GM19467 (cell line): ENCODE results near the gene CFI.

Source experiments
- ATAC-seq: cut with Tn5 transposase; IDR thresholded peaks from one replicate; pipeline ENCODE4 v1.9.1; 2021; ENCODE audit warnings: mild to moderate bottlenecking, moderate library complexity; ENCODE audit not compliant: unreplicated experiment

The CFI gene

GRCh38 chr4:109733728-109734127, 68.1 kb downstream of the CFI start:
- ATAC-seq = no peak

- no peak for ATAC-seq
These were observed 70.9 kb downstream of the CFI start for GRCh38 chr4:109730619-109731545.

GRCh38 chr4:109729718-109730618, 71.8 kb downstream of the CFI start, which contains the start of gene PLA2G12A:
Gene PLA2G12A (minus strand): TSS chr4:109730070. CDS start chr4:109729809, 261 bp downstream.
- ATAC-seq = peak; percentile 77

GRCh38 chr4:109729117-109729717, 72.6 kb downstream of the CFI start:
- no peak for ATAC-seq

GRCh38 chr4:109728385-109728784, 73.4 kb downstream of the CFI start:
- ATAC-seq = no peak

DNA sequence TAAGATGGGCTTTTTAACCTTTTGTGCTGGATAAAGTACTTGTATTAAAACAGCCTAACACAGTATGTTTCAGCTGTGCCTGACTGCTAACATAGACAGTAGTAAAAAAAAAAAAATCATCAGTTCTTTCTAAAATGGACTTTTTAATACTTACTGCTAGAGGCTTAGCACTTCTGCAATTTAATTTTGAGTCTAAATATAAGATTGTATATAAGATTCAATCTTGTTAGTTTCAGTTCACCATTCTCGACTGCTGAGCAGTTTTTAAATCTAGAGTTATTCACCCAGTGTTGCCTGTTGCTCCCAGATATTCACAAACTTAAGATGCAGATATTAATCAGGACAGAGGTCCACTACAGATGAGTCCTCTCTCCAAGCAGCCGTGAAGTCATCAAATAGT, 78.7 kb downstream of the CFI start:
- no peak for ATAC-seq

DNA sequence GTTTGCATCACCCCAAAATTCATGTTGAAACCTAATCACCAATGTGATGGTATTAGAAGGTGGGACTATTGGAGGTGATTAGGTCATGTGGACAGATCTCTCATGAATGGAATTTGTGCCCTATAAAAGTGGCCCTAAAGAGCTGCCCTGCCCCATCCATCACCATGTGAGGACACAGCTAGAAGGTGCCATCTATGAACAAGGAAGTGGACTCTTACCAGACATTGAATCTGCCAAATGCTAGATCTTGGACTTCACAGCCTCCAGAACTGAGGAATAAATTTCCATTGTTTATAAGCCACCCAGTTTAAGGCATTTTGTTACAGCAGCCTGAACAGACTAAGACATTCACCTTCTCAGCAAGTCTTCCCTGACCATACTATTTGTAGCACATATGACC, 79.4 kb downstream of the CFI start:
- no peak for ATAC-seq

DNA sequence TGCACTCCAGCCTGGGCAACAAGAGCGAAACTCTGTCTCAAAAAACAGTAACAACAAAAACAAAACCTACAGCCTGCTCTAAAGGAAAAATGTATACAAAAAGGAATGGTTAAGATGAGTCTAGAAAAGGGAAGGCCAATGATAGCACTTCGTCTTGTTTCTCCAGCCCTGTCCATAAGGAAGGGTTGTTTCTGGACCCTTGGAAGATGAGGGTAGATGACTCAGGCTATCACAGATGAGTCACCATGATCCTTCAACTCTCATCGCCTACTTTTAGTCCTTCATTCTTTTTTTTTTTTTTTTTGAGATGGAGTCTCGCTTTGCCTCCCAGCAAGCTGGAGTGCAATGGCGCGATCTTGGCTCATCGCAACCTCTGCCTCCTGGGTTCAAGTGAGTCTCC, 80.8 kb downstream of the CFI start:
- no peak for ATAC-seq

DNA sequence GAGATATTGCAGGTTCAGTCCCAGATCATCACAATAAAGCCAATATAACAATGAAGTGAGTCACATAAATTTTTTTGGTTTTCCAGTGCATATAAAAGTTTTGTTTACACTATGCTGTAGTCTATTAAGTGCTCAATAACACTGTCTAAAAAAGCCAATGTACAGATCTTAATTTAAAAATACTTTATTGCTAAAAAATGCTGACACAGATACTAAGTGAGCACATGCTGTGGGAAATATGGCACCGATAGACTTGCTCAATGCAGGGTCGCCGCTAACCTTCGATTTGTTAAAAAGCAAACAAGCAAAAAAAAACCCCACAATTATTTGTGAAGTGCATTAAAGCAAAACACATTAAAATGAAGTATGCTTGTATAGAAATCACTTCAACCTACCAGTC, 82.2 kb downstream of the CFI start:
- ATAC-seq = no peak

- ATAC-seq = no peak
These were observed 83.0 kb downstream of the CFI start for GRCh38 chr4:109718759-109719158.

DNA sequence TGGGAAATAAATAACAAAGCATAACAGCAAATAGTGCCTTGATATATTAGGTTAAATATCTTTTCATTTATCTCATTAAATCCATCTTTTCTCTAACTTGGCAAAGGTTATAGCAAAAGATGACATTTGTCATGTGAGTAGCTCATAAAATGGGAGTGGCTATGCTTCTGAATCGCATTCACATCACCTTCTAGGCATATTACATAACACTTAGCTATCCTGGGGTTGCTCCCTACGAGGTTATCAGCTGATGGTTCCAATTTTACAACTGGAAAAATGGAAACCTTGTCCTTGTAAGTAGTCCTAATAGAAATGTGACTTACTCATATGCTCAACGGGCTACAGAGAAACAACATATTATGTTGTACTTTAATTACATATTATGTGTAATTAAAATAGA, 88.3 kb downstream of the CFI start:
- ATAC-seq = no peak

- no peak for ATAC-seq
These were observed 92.8 kb downstream of the CFI start for GRCh38 chr4:109708990-109709389.

- ATAC-seq = no peak
These were observed 93.4 kb downstream of the CFI start for GRCh38 chr4:109708435-109708834.

DNA sequence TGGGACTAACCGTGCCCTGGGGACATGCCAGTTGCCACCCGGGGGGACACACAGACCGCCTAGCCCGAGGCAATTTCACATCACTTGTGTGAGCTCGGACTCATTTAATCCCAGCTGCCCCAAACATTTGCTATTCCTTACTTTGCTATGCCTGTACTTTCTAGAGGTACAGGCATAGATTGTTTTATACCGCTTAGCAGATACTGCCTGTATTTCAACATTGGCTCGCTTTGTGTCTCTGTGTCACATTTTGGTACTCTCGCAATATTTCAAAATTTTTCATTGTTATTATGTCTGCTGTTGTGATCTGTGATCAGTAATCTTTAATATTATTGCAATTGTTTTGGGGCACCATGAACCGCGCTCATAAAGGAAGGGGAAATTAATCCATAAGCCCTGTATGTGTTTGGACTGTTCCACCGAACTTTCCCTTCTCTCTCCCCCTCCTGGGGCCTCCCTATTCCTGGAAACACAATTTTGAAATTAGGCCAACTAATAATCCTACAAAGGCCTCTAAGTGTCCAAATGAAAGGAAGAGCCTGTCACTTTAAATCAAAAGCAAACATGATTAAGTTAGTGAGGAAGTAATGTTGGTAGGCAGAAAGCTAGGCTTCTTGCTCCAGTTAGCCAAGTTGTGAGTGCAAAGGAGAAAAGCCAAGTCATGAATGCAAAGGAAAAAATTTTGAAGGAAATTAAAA, 98.0 kb downstream of the CFI start:
- ATAC-seq = no peak

GRCh38 chr4:109702950-109703663, 98.7 kb downstream of the CFI start, which contains the start of gene CASP6:
Gene CASP6 (minus strand): TSS chr4:109703445. CDS start chr4:109703395, 50 bp downstream.
- peak; percentile 66 for ATAC-seq

- no peak for ATAC-seq
These were observed 100.0 kb downstream of the CFI start for GRCh38 chr4:109701566-109702410.

DNA sequence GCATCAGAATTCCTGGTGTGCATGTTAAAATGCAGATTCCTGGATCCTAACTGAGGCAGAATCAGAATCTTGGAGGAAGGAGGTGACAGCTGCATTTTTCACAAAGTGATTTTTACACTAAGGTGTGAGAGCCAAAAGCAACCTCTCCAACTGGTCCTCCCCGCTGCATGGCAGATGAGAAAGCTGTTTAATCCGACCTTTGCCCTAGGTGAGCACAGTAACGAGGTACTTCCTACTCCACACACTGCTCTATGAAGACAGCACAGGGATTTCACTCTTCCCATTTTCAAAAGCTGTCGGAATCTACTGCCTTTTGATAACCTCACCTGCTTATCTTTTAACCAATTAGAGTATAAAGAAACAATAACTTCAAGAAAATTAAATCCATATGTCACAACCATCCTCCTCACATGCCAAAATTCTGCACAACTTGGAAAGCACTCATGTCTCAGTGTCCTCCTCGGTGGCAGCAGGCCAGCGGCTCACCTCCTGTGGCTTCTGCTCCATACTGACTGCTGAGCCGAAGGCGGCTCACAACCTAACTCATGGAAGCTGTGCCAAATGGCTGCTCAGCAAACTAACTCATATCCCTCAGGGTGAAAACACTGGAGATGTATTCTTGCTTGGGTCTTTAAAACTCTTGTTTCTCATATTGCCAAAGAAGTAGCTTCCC, 102.1 kb downstream of the CFI start:
- no peak for ATAC-seq

- ATAC-seq = no peak
These were observed 103.1 kb downstream of the CFI start for GRCh38 chr4:109698656-109699055.
